Activated CD4-positive, alpha-beta T cell treated with anti-CD3 and anti-CD28 coated beads, Interleukin-2, amount 50 U/mL, for 4 hours (primary cell): Measurements from ENCODE around the gene SKIC3.
A peak's percentile ranks its signal among the peaks of the same experiment; 100 is the strongest.

Experiments
- DNase-seq, 2 experiments: peaks; one replicate each; pipeline ENCODE4 v3.0.0-alpha.2; 2020

Gene SKIC3

DNA sequence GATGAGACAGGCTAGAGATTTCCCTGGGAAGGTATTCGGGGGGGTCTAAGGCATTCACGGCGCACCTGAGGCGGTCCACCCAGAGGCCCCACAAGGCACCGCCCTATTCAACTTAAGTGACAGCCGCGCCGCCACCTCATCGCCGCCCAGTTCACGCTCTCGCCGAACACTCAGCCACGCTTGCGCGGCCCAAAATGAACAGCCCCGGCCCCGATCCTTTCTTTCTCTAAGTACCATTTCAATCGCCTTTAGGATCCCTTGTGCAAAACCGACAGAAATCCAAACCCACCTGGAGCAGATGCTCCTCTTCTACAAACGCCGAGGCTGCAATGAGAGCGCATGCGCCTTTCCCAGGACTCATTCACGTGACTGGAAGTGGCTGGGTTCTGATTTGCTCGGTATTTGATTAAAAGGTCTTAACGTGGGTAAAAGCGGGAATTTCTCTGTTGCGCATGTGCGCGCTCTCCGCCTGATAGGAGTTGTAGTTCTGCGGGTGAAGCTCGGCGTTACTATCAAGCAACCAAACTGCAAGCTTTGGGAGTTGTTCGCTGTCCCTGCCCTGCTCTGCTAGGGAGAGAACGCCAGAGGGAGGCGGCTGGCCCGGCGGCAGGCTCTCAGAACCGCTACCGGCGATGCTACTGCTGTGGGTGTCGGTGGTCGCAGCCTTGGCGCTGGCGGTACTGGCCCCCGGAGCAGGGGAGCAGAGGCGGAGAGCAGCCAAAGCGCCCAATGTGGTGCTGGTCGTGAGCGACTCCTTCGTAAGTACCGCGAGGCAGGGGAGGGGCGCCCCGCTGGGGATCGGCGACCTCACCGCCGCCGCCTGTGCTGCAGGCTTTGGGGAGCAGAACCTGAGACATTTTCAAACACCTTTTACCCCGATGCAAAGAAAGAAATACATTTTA, at the start of gene SKIC3, which contains the start of gene ARSK:
Gene SKIC3, minus strand, starts transcription at position 331 of the 902 bp plus-strand sequence. CDS start 7,827 bp downstream, outside the sequence.
Gene ARSK, plus strand, starts transcription at position 455 of the 902 bp plus-strand sequence. Its CDS starts 178 bp downstream, at position 633.
- peak; percentile 85 to 88 for DNase-seq

DNA sequence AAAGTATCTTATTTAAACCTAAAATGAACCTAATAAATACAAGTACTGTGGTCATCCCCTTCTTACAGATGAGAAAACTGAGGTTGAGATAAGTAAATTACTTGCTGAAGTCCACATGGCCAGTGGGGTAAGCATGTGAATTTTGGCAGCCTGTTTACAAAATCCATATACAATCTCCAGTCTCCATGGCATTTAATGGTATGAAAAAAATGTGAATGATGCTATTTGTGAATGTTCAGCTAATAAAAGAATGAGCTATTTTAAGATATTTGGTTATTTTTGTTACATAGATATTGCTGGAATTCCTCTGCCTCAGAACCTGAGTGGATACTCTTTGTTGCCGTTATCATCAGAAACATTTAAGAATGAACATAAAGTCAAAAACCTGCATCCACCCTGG, 45.8 kb upstream of the SKIC3 start:
- no peak for DNase-seq

DNA sequence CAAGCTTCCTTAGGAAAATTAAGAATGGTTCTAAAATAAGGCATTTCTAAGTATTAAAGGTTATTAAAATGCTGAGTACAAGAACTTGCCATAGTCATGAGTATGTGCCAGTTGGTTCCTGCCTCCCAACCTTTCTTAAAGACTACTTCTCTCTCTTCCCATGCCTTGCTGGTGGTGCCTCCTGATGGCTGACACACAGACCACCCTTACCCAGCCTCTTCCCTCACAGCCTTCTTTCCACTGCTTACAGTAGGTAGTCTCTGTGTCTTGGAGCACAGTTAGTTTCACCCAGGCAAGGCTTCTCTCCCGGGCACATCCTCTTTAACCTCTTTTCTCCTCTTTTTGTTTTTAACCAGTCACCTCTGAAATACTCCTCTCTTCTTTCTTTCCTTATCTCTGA, 44.5 kb upstream of the SKIC3 start:
- DNase-seq, result no peak

DNA sequence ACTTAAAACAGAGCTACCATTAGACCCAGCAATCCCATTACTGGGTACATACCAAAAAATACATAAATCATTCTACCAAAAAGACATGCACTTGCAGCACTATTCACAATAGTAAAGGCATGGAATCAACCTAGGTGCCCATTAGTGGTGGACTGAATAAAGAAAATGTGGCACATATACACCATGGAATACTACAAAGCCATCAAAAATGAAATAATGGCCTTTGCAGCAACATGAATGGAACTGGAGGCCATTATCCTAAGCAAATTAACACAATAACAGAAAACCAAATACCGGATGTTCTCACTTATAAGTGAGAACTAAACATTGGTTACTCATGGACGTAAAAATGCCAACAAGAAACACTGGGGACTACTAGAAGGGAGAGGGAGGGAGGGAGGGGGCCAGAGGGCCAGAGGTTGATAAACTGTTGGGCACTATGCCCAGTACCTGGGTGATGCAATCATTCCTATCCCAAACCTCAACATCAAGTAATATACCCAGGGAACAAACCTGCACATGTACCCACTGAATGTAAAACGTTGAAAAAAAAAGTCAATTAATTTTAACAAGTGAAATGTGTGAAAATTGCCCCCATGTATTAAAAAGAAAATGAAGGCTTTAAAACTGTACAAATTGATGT, 40.6 kb upstream of the SKIC3 start:
- no peak for DNase-seq

DNA sequence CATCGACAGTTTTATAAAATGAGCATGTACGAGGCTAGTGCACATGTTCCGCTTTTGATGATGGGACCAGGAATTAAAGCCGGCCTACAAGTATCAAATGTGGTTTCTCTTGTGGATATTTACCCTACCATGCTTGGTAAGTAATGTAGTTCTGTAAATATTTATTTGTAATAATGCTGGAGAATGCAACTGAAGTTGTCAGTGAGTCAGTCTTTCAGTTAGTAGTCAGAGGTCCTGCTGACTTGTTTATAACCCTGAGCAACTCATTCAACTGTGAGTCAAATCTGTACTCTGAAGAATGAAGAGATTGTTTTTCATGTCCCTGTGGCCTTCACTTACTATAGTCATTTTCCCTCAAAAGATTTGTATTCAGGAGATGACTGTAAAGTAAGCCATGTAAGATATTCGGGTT, 36.7 kb upstream of the SKIC3 start:
- DNase-seq, result no peak

DNA sequence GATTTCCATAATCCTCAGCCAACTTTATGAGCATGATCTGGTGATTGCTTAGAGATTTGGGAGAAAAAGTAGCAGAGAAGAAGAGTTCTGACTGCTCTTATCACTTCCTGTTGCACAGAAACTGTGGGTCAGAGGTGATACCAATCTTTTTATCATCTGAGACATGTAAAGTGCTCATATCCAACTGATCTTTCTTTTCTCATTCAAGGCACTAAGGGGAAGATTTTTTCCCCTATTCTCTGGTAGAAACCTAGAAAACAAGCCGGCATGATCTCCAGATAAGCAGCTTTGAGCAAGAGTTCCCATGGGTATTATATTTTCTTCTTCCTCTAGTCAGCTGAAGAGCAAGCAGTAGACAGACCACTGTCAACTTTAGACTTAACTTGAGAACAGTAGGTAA, 36.1 kb upstream of the SKIC3 start:
- DNase-seq, result no peak

DNA sequence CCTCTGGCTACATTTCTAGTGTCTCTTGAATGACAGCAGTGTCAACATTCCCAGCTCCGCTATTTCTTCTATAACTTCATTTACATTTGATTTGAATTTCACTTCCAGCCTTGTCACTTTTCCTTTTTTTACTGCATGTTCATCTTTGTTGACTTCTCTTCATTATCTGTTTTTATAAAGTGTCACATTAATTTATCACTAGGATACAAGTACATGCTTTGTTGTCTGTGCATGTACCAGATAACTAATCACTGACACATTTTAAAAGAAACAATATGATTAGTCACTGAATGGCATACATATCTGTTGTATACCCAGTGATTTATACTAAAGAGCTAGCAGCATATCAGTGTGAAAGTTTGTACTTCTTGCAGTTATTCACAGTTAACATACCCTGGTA, 29.2 kb upstream of the SKIC3 start:
- DNase-seq, result no peak

DNA sequence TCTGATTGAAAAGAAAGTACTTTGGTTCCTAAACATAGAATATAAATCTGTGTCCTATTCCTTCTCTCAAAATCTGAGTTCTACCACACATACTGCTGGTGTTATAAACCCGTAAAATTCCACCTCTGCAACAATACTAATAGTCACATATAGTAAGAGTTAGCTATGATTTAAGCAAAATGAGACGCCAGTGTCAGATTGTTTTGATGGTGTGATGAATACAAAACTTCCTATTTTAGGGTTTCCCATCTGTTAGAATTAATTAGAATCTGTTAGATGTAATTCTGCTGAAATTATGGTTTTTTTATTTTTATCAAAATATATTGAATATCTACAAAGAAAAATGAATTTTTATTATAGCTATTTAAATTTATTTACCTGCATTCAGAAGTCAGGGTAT, 26.8 kb upstream of the SKIC3 start:
- no peak for DNase-seq

DNA sequence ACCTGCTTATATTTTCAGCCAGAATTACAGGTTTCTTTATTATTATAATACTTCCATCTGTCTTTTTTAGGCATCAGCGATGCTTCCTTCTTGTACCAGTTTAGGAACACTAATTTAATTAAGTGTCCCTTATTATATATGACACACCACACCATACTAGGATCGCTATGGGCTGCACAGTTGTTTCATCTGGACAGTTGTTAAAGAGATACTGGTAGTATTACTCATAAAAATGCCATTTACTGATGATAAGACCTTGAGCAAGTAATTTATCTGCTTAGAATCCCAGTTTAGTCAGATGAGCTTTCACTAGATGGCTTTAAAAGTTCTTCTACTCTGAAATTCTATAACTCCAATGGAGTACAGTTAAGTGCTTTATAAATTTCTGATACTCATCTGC, 17.2 kb upstream of the SKIC3 start:
- no peak for DNase-seq

DNA sequence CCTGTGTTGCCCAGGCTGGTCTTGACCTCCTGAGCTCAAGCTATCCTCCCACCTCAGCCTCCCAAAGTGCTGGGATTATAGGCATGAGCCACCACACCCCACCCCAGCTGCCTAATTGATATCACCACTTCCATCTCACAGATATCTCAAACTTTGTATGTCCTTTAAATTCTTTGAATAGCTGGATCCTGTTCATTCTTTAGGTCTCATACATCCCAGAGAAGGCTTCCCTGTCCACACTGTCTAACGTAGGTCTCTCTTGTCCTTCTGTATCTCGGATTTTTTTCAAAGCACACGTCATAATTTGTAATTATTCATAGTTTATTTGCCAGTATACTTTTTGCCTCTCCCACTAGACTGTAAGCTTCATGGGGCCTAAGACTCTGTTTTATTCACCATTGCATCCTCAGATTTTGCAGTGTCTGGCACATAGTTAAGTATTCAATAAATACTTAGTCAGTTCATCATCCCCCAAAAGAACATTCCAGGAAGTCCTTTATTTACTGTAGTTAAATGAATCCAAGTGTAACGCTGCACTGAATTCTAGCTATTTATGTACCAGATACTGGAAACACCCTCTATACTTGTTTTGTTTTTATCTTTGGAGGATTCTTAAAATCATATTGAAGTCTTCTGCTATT, 10.6 kb upstream of the SKIC3 start:
- no peak for DNase-seq

DNA sequence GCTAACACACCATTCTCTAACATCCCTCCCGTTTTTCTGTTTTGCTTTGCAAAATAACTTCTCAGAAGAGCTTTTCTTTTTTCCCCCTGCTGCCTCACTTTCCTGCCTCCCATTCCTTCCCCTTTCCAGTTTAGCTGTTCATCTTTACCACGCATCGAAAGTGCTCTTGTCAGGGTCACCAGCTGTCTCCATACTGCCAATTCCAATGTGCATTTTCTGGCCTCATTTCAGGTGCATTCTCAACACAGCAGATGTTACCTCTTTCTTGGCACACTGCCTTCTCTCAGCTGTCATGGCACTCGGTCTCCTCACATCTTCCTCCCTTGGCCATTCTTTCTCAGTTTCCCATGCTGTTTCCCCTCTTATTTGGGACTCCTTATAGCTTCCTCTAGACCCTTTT, 9.7 kb upstream of the SKIC3 start:
- no peak for DNase-seq

DNA sequence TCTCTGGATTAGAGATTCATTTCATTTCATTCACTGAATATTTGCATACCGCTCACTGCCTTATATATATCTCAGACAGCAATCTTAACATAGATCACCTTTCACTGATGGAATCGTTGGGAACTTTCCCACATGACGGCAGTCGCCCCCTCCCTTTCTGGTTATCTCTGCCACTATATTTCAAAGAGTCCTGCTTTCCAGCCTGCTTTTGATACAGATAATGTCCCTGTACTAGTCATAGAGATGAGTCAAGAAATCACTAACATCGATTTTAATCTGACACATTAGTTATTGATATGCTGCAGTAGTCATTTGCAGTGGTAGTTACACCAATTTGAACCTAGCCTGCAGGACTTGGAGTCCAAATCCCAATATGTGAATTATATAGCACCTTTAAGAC, 8.6 kb upstream of the SKIC3 start:
- no peak for DNase-seq

DNA sequence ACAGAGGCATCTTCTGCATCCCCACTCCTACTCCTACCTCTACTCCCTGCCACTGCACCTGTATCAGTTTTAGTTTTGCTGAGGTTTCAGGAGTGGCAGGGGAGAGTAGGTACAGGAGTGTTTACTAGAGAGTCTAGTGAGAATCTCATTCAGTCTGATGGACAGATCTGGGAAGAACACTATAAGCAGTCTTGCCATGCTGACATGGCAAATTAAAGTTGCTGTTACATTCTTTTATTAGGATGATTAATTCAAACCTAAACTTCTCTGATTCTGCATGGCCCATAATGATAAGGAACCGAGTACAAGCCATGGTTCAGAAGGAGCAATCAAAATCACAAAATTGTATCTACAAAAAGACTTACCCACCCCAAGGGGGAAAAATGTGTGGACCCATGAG, 7.5 kb upstream of the SKIC3 start:
- no peak for DNase-seq

DNA sequence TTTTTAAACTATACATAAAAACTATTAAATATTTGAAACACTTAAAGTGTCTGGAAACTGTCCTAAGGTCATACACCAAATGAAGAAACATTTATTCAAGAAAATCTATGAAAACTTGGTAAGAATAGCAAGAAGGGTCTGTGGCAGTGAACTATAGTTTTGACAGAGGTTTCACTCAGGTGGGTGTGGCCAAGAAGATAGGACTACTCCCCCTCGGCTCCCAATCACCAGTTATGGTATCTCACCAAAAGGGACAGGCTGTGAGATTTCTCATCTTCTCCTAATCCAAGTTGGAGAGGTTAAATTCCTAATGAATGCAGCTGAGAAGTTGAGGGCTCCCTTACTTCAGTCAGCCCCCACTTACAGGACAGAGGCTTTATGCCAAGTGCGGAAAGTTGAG, 3.1 kb upstream of the SKIC3 start:
- no peak for DNase-seq

DNA sequence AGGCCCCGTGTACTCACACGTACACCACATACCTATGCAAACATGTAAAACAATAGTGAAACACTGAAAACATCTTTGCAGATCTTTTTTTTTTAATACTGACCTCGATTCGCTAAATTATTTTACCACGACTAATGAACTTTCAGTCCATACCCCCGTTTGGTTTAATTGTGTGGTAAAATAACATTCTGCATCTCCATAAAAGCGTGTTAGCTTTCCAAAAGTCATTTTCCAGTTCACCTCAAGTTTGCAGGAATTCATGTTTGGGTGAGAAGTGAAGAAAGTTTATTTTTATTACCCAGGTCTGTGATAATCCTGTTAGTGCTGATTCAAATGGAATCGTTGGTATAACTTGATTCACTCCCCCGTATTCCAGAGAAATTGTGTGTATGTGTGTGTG, 776 bp upstream of the SKIC3 start:
- DNase-seq, result no peak

DNA sequence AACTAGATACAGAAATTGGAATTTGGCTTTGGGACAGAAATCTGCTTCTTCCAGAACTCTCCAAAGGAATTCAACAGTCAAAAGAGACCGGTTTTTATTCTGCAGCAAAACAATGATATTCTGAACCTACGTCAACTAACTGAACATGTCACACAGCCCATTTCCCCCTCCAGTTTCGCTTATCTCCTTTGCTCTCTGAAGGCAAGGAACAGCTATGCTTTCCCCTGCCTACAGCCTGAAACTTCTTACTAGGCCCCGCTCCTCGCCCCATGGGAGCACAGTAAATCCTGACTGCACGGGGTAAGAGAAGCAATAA, 488 bp downstream of the SKIC3 start:
- no peak for DNase-seq

DNA sequence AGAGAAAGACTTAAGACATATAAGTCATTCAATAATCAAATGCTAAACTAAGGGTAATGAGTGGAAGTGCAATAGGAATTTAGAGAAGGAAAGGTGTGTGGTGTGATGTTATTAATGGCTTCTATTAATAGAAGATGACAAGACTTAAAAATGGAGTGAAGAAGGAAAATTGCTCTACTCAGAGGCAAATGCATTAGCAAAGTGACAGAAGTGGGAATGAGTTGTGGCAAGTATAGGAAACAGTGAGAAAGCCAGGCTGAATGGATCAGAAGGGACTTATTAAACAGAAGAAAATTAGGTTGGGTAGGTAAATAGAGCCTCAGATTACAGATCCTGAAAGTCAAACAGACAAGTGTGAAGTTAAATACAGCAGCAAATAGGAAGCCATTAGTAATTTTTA, 5.7 kb downstream of the SKIC3 start:
- DNase-seq, result no peak

DNA sequence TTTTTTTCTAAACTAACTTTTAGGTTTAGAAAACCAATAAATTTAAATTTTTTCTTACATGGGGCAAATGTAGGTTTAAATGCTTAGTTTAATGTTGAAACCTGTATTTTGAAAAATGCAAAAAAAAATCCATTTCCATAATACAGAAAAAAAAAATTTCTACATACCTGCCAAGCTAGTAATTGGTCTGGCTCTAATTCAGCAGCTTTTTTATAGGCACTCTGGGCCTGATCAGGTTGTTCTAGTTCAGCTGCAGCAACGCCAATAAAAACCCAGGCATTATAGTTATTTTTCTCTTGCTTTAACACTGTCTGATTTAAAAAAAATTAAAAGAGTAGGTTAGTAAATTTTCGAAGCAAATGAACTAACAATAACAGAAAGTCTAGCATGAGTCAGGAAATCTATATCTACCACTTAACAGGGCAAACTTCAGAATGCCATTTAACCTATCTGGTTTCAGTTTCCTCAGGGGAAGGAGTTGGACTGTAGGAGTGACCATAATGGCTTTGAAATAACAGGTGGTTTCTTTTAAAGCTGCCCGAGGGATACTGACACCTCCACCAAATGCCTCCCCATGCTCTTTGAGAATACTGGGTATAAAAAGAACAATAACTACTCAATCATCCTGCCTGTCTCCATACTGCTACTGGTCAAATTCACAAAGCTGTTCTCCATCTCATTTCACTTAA, 11.6 kb downstream of the SKIC3 start:
- DNase-seq, result no peak

DNA sequence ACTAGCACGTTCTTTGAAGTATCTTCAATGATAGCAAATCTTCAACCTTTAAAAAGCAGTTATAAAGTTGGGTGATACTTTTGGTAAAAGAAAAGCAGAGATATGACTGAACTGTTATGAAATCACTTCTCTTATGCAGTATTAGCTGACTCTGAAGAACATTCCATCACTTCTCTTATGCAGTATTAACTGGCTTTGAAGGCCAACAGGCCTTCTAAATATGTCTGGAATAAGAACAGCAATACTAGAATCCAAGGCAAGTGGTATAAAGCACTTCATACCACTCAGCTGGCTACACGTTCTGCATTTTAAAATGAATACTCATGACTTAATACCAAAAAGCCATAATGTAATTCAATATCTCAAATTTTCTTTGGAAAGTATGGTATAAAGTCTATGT, 17.3 kb downstream of the SKIC3 start:
- DNase-seq, result no peak

DNA sequence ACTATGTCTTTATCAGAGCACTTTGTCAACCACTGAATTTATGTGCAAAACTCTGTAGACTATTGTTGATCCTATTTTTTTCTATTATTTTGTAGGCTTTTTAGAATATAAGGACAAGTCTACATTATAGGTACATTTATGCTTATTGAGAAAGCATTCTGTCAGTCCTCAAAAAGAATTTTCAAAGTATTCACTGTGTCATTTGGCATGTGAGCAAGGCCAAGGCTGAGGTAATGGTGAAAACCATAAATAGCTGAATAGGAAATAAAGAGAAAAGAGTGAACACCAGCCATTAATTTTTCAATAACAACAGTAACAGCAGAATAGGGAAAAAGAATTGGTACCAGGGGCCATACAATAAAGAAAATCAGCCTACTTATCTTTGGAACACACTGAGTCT, 21.0 kb downstream of the SKIC3 start:
- DNase-seq, result no peak

DNA sequence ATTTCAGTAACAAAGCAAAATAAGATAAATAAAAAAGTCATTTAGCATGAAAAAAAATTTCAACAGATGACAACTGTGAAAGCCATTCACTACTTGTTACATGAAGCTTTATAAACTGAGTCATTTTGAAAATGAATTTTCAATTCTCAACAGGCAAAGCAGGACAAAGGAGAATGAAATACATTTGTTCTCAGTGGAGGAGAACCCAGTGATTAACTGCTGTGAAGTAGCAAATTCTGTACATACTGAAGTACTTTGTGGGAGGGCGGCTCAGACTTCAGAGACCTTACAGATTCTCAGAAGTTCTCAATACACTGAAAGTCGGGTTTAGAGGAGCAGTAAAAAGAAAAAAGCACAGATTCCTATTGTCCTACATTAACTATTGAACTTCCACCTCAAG, 21.7 kb downstream of the SKIC3 start:
- DNase-seq, result no peak

DNA sequence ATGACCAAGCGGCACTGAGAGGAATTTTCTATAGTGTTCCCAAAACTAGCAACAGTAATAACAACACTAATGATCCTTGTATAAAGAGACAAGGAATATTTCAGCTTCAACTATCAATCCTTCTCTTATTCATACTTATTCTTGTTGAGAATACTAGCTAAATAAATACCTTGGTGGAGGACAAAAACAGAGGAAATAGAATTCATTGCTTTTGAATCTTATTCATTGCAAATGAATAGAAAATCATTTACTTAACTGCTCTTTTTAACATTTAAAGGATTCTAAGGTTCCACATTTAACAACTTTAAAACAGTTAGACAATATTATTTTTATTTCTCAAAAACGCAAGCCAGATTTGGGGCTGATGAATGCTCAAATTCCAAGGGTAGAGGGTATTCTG, 22.4 kb downstream of the SKIC3 start:
- no peak for DNase-seq

DNA sequence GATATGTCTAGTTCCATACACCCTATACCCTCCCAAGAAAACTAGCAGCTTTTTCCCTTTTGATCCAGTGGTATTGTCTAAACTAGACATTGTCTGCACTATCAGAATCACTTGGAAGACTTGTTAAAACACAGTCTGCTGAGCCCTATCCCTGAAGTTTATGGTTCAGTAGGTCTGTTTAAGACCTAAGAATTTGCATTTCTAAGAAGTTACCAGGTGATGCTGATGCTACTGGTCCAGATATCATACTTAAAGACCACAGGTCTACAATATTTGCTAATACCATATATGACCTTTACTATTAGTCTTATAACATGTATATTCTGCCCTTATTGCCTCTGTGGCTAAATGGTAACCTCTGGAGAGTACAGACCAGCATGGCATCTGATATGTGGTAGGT, 23.3 kb downstream of the SKIC3 start:
- no peak for DNase-seq

DNA sequence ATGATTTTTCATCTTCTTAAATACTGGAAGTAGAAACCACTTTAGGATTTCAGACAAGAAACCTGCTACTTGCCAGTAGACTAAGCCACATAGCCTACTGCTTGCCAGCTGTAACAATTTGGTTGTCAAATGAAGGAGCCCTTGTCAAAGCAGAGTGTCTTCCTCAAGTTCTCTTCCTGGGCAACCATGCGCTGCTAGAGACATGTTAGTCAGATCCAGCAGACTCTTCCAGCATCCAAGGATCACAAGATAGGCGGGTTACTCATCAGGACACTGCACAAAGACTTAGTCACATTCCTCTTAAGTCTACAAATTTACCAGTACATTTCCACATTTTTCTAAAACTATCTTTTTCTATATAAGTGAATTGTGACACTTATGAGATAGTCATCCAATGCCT, 24.4 kb downstream of the SKIC3 start:
- no peak for DNase-seq
